K562 (cell line): Measurements from ENCODE around the gene C2CD4D. TPM values are rescaled to one million over a fixed set of nuclear protein-coding genes. Genes with fewer than 3 reads are reported as not detected.
"Not testable (repeated sequence)": the region's sequence is repeated elsewhere in the genome, so short reads cannot be mapped to it uniquely, and the experiment has no call there.

Experiments
- ATAC-seq: fragments of 200-7000 bp; cut with Tn5 transposase; 3 replicates; pipeline ENCODE4 v1.9.1; 2020; ENCODE audit warnings: moderate library complexity
- BruUV-seq: library from RNA; stranded (reverse); fragments of 400-500 nt; replicated peaks from 2 replicates; lab custom pipeline; 2021; lab: Mats Ljungman, UMichigan
- CTCF ChIA-PET: fragments of 300-600 bp; formaldehyde crosslinking; extraction: SDS; loops from one replicate; lab custom pipeline; 2021; ENCODE audit warnings: low intra/inter-chr PET ratio; lab: Yijun Ruan, JAX
- POLR2A ChIA-PET: fragments of 300-600, 350-650 bp; sonication (Branson Sonifier 250); formaldehyde crosslinking; extraction: SDS; loops from one replicate; lab custom pipeline; 2021; ENCODE audit warnings: antibody characterized with exemption, inconsistent platforms; lab: Yijun Ruan, JAX
- DNase-seq, 4 experiments: peaks; one replicate each; pipeline versions ENCODE4 v3.0.0 to v3.0.0-alpha.2; 2011 to 2018; ENCODE audit warnings: low spot score in 3 of 4, mixed read lengths in 3 of 4; ENCODE audit errors: extremely low read depth in 1 of 4
- FAIRE-seq: peaks from 2 replicates; lab custom pipeline; 2011; peaks lifted over from hg19 to GRCh38; lab: Jason Lieb, UNC
- H2AFZ ChIP-seq: 2 replicates; pipeline ENCODE4 v1.6.0; 2011; ENCODE audit warnings: low read depth, low read length, control low read depth, inconsistent platforms
- H3K27ac ChIP-seq: fragments of 200-600 bp; 3 replicates; pipeline ENCODE4 v1.8.0; 2011; ENCODE audit warnings: low read depth, mild to moderate bottlenecking, control low read depth, inconsistent platforms, low read length, moderate library complexity, mixed read lengths; ENCODE audit errors: extremely low read depth
- H3K27me3 ChIP-seq, 2 experiments: fragments of 300-600 bp in 1 of 2; 2 replicates in 1 of 2; 3 replicates in 1 of 2; pipeline versions ENCODE4 v1.6.0 to v1.8.0; 2011; ENCODE audit warnings: inconsistent platforms in 2 of 2, low read length in 2 of 2, mild to moderate bottlenecking in 1 of 2, mixed read lengths in 1 of 2, moderate library complexity in 1 of 2; ENCODE audit not compliant: control insufficient read depth in 2 of 2, insufficient read depth in 2 of 2
- H3K36me3 ChIP-seq: fragments of 300-600 bp; 3 replicates; pipeline ENCODE4 v1.8.0; 2011; ENCODE audit warnings: mild to moderate bottlenecking, low read length, inconsistent platforms; ENCODE audit not compliant: control insufficient read depth, insufficient read depth
- H3K4me1 ChIP-seq, 2 experiments: fragments of 200-600 bp in 1 of 2; replicated peaks in 1 of 2; 2 replicates in 1 of 2; 3 replicates in 1 of 2; pipeline versions ENCODE4 v1.5.1 to v1.8.0; 2011; ENCODE audit warnings: inconsistent platforms in 2 of 2, low read length in 2 of 2, mild to moderate bottlenecking in 1 of 2, mixed read lengths in 1 of 2, moderate library complexity in 1 of 2; ENCODE audit not compliant: control insufficient read depth in 2 of 2, insufficient read depth in 2 of 2
- H3K4me2 ChIP-seq: 2 replicates; pipeline ENCODE4 v1.6.1; 2011; ENCODE audit warnings: low read length, control low read depth, inconsistent platforms, mixed read lengths; ENCODE audit not compliant: insufficient read depth
- H3K4me3 ChIP-seq: fragments of 200-600 bp; sonication (generic), shearing (Covaris generic); 2 replicates; pipeline ENCODE4 v1.5.1; 2016; ENCODE audit warnings: control low read depth, inconsistent platforms
- H3K79me2 ChIP-seq: fragments of 200-600 bp; 3 replicates; pipeline ENCODE4 v1.8.0; 2011; ENCODE audit warnings: low read length, inconsistent platforms; ENCODE audit not compliant: control insufficient read depth, insufficient read depth
- H3K9ac ChIP-seq, 2 experiments: 2 replicates each; pipeline versions ENCODE4 v1.6.0 to v1.6.1; 2011; ENCODE audit warnings: low read depth in 2 of 2, low read length in 2 of 2, control low read depth in 1 of 2, inconsistent platforms in 1 of 2, mild to moderate bottlenecking in 1 of 2, mixed read lengths in 1 of 2; ENCODE audit not compliant: insufficient read depth in 1 of 2
- H3K9me1 ChIP-seq: one replicate; pipeline ENCODE4 v1.6.0; 2011; ENCODE audit warnings: inconsistent platforms, mild to moderate bottlenecking, low read length, moderate library complexity; ENCODE audit not compliant: control insufficient read depth, insufficient read depth
- H3K9me3 ChIP-seq: replicated peaks from 2 replicates; pipeline ENCODE4 v1.5.1; 2011; ENCODE audit warnings: low read depth, low read length, inconsistent platforms; ENCODE audit not compliant: control insufficient read depth, insufficient read depth
- H4K20me1 ChIP-seq: replicated peaks from 2 replicates; pipeline ENCODE4 v1.6.1; 2011; ENCODE audit warnings: low read length, inconsistent platforms, mixed read lengths; ENCODE audit not compliant: control insufficient read depth, insufficient read depth
- WGBS: fragments of 100-300 bp; shearing (Covaris generic); methylation state at CpG from one replicate; pipeline ENCODE4 v1.1.6; 2016; ENCODE audit warnings: low coverage, mixed read lengths; ENCODE audit not compliant: insufficient coverage; ENCODE audit errors: missing lambda C conversion rate; 5-methylcytosine and 5-hydroxymethylcytosine counted together
- in situ Hi-C: fragments of 300-500 bp; cut with MboI; formaldehyde crosslinking; loops from 4 replicates; pipeline ENCODE4 v1.15.0; 2018; ENCODE audit warnings: inconsistent platforms, mixed read lengths
- intact Hi-C: fragments of 100-400 bp; cut with micrococcal nuclease; formaldehyde crosslinking; loops from 2 replicates; pipeline ENCODE4 v1.14.2; 2022
- polyA plus RNA-seq, 8 experiments: library from polyadenylated mRNA; depleted of rRNA in 4 of 8; stranded (reverse) in 5 of 8; unstranded in 3 of 8; fragments of >200 nt; fragmentation: Nextera tagmentation in 2 of 8; fragmentation: Illumina TruSeq in 1 of 8; extraction: Ambion mirVana in 2 of 8; extraction: Trizol in 1 of 8; gene quantifications; 2 replicates each; pipeline versions ENCODE4 v1.2.1 to v1.2.3, GENCODE V29; 2011 to 2014; ENCODE audit warnings: inconsistent platforms in 1 of 8, missing spikeins in 1 of 8
- total RNA-seq, 7 experiments: library from RNA; depleted of rRNA in 6 of 7; stranded (reverse); fragments of >200 nt in 6 of 7; fragmentation: Illumina TruSeq in 2 of 7; extraction: Trizol in 2 of 7; gene quantifications; 2 replicates each; pipeline versions ENCODE4 v1.2.1 to v1.2.3, GENCODE V29; 2011 to 2021; ENCODE audit warnings: low replicate concordance in 1 of 7

C2CD4D gene
- total and polyA plus RNA-seq, 9 of the 15 experiments (the other 6 are each of a cell fraction or from before 2014, with no cell fraction given) = not detected

DNA sequence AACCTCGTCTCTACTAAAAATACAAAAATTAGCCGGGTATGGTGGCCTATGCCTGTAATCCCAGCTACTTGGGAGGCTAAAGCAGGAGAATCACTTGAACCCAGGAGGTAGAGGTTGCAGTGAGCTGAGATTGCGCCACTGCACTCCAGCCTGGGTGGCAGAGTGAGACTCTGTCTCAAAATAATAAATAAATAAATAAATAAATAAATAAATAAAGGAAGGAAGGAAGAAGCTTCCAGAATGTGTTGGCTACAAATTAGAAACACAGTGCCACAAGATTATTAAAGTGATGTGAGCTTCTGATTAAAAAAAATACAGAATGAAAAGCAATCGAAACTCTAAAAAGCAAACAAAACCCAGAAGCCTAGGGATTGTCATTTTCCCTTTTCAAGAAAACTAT, 44.3 kb upstream of the C2CD4D start:
- 92% methylated on average over 4 of the region's 4 CpGs for WGBS
- intact Hi-C loops, H3K4me3 ChIP-seq, in situ Hi-C loops, H3K27ac ChIP-seq, H3K4me2 ChIP-seq, H3K9me1 ChIP-seq, DNase-seq, BruUV-seq, H3K27me3 ChIP-seq, H4K20me1 ChIP-seq, H3K4me1 ChIP-seq, H2AFZ ChIP-seq, H3K79me2 ChIP-seq, FAIRE-seq, H3K9me3 ChIP-seq, CTCF ChIA-PET, ATAC-seq, H3K9ac ChIP-seq: not testable (repeated sequence)
- POLR2A ChIA-PET = interaction anchor here (0.5 to 0.9 kb wide), 3 partner anchors 13 to 882 kb away, joined by 3 to 6 read pairs (median 3); no protein-coding TSS in a partner anchor
- H3K36me3 ChIP-seq = peaks cover 27% of the 10 kb centered on the region

DNA sequence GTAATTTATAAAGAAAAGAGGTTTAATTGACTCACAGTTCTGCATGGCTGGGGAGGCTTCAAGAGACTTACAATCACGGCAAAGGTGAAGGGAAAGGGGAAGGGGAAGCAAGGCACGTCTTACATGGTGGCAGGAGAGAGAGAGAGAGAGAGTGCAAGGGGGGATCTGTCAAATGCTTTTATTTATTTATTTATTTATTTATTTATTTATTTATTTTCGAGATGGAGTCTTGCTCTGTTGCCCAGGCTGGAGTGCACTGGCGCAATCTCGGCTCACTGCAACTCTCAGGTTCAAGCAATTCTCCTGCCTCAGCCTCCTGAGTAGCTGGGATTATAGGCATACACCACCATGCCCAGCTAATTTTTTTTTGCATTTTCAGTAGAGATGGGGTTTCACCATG, 43.3 kb upstream of the C2CD4D start:
- H3K9ac ChIP-seq, CTCF ChIA-PET, in situ Hi-C loops, BruUV-seq, FAIRE-seq, H3K27me3 ChIP-seq, H3K9me3 ChIP-seq, POLR2A ChIA-PET, DNase-seq, H3K27ac ChIP-seq, H3K9me1 ChIP-seq, H4K20me1 ChIP-seq, H2AFZ ChIP-seq, H3K4me3 ChIP-seq, H3K4me2 ChIP-seq, ATAC-seq, H3K4me1 ChIP-seq, intact Hi-C loops, H3K79me2 ChIP-seq: not testable (repeated sequence)
- WGBS = 83% methylated on average over 4 of the region's 5 CpGs
- peaks cover 25% of the 10 kb centered on the region for H3K36me3 ChIP-seq
